Measurements from ENCODE around the gene FAIM2.

DNA sequence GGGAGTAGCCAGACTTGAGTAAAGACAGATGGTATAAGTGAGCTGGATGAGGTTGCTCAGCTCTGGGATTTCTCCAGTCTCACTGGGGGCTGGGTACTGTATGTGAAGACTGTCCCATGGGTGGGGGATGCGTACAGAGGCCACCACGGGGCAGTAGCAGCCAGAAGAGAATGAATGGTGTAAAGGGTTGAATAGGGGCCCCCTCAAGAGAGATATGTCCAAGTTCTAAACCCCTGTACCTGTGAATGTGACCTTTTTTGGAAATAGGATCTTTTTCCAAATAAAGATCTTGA, 39.0 kb downstream of the FAIM2 start:
- no peak for TF ChIP-seq POLR2A (IDR thresholded peaks at IDR 0.05)
- no peak for TF ChIP-seq CTCF (IDR thresholded peaks at IDR 0.05)
- TF ChIP-seq POLR2AphosphoS5 (IDR thresholded peaks at IDR 0.05) = no peak
